ENCODE results near the gene HDGFL1.

The HDGFL1 gene

GRCh38 chr6:22568854-22569253 is 512 bp upstream of the HDGFL1 start:
- no peak for DNase-seq (ENCODE audit: extremely low spot score)
- TF ChIP-seq LEF1 (IDR thresholded peaks at IDR 0.05; ENCODE audit: borderline replicate concordance), result no peak
- TF ChIP-seq CTBP1 (IDR thresholded peaks at IDR 0.05; ENCODE audit: borderline replicate concordance), result no peak
- TF ChIP-seq TARDBP (IDR thresholded peaks at IDR 0.05), result no peak
- POLR2A ChIA-PET, result no interaction called here
- CTCF ChIA-PET, result no interaction called here

- ChIA-PET CTCF (no interaction called here), POLR2A (no interaction called here)
- TF ChIP-seq PKNOX1 (IDR thresholded peaks at IDR 0.05), result no peak
- TF ChIP-seq FOXK2 (IDR thresholded peaks at IDR 0.05), result no peak
- TF ChIP-seq TARDBP (IDR thresholded peaks at IDR 0.05), result no peak
- no peak for TF ChIP-seq L3MBTL2 (conservative IDR thresholded peaks at IDR 0.05)
- no peak for TF ChIP-seq SUZ12 (IDR thresholded peaks at IDR 0.05)
- no peak for TF ChIP-seq ZNF384 (IDR thresholded peaks at IDR 0.05)
- TF ChIP-seq BHLHE40 (IDR thresholded peaks at IDR 0.05; ENCODE audit: borderline replicate concordance), result no peak
- DNase-seq (ENCODE audit: extremely low spot score), result no peak
Measured at GRCh38 chr6:22570185-22570551, 802 bp downstream of the HDGFL1 start.

- TF ChIP-seq FOXA1 (IDR thresholded peaks at IDR 0.05) (no peak), SUZ12 (IDR thresholded peaks at IDR 0.05) (no peak), SP1 (IDR thresholded peaks at IDR 0.05) (no peak), LEF1 (IDR thresholded peaks at IDR 0.05; ENCODE audit: borderline replicate concordance) (no peak), BHLHE40 (IDR thresholded peaks at IDR 0.05; ENCODE audit: borderline replicate concordance) (no peak), ELF4 (IDR thresholded peaks at IDR 0.05) (no peak), ARNT (IDR thresholded peaks at IDR 0.05) (no peak), HDGF (IDR thresholded peaks at IDR 0.05; ENCODE audit: borderline replicate concordance) (no peak), L3MBTL2 (conservative IDR thresholded peaks at IDR 0.05) (no peak), FOXK2 (IDR thresholded peaks at IDR 0.05) (no peak), CTBP1 (IDR thresholded peaks at IDR 0.05; ENCODE audit: borderline replicate concordance) (no peak), NFRKB (IDR thresholded peaks at IDR 0.05) (no peak), FOXM1 (IDR thresholded peaks at IDR 0.05; ENCODE audit: borderline replicate concordance) (no peak), ZNF384 (IDR thresholded peaks at IDR 0.05) (no peak), PKNOX1 (IDR thresholded peaks at IDR 0.05) (no peak), TARDBP (IDR thresholded peaks at IDR 0.05) (no peak)
- ChIA-PET POLR2A (no interaction called here), CTCF (no interaction called here)
- DNase-seq (ENCODE audit: extremely low spot score), result no peak
Measured at GRCh38 chr6:22575190-22575589, 5.8 kb downstream of the HDGFL1 start.

GRCh38 chr6:22579439-22579838 is 10.1 kb downstream of the HDGFL1 start:
- TF ChIP-seq LEF1 (IDR thresholded peaks at IDR 0.05; ENCODE audit: borderline replicate concordance), result no peak
- no peak for TF ChIP-seq NFRKB (IDR thresholded peaks at IDR 0.05)
- no peak for TF ChIP-seq TARDBP (IDR thresholded peaks at IDR 0.05)
- TF ChIP-seq HDGF (IDR thresholded peaks at IDR 0.05; ENCODE audit: borderline replicate concordance), result no peak
- no peak for TF ChIP-seq FOXK2 (IDR thresholded peaks at IDR 0.05)
- no peak for TF ChIP-seq BHLHE40 (IDR thresholded peaks at IDR 0.05; ENCODE audit: borderline replicate concordance)
- TF ChIP-seq ELF4 (IDR thresholded peaks at IDR 0.05), result no peak
- no peak for TF ChIP-seq FOXA1 (IDR thresholded peaks at IDR 0.05)
- no peak for TF ChIP-seq ZNF384 (IDR thresholded peaks at IDR 0.05)
- TF ChIP-seq L3MBTL2 (conservative IDR thresholded peaks at IDR 0.05), result no peak
- POLR2A ChIA-PET, result no interaction called here
- CTCF ChIA-PET, result no interaction called here
- no peak for DNase-seq (ENCODE audit: extremely low spot score)

GRCh38 chr6:22580337-22580736 is 11.0 kb downstream of the HDGFL1 start:
- DNase-seq (ENCODE audit: extremely low spot score), result no peak
- ChIA-PET CTCF (no interaction called here), POLR2A (no interaction called here)
- TF ChIP-seq SP1 (IDR thresholded peaks at IDR 0.05) (no peak), CTBP1 (IDR thresholded peaks at IDR 0.05; ENCODE audit: borderline replicate concordance) (no peak), HDGF (IDR thresholded peaks at IDR 0.05; ENCODE audit: borderline replicate concordance) (no peak), LEF1 (IDR thresholded peaks at IDR 0.05; ENCODE audit: borderline replicate concordance) (no peak), ZNF384 (IDR thresholded peaks at IDR 0.05) (no peak), TARDBP (IDR thresholded peaks at IDR 0.05) (no peak), L3MBTL2 (conservative IDR thresholded peaks at IDR 0.05) (no peak), ARNT (IDR thresholded peaks at IDR 0.05) (no peak), SUZ12 (IDR thresholded peaks at IDR 0.05) (no peak), BHLHE40 (IDR thresholded peaks at IDR 0.05; ENCODE audit: borderline replicate concordance) (no peak)

GRCh38 chr6:22582417-22583205 is 13.2 kb downstream of the HDGFL1 start:
- TF ChIP-seq HDGF (IDR thresholded peaks at IDR 0.05; ENCODE audit: borderline replicate concordance), result no peak
- TF ChIP-seq BHLHE40 (IDR thresholded peaks at IDR 0.05; ENCODE audit: borderline replicate concordance), result no peak
- TF ChIP-seq LEF1 (IDR thresholded peaks at IDR 0.05; ENCODE audit: borderline replicate concordance), result no peak
- no peak for TF ChIP-seq ARNT (IDR thresholded peaks at IDR 0.05)
- no peak for DNase-seq (ENCODE audit: extremely low spot score)
- CTCF ChIA-PET, result no interaction called here
- POLR2A ChIA-PET, result no interaction called here

- no peak for TF ChIP-seq TARDBP (IDR thresholded peaks at IDR 0.05)
- TF ChIP-seq SP1 (IDR thresholded peaks at IDR 0.05), result no peak
- no peak for TF ChIP-seq HDGF (IDR thresholded peaks at IDR 0.05; ENCODE audit: borderline replicate concordance)
- TF ChIP-seq ZNF384 (IDR thresholded peaks at IDR 0.05), result no peak
- no peak for TF ChIP-seq CTBP1 (IDR thresholded peaks at IDR 0.05; ENCODE audit: borderline replicate concordance)
- TF ChIP-seq LEF1 (IDR thresholded peaks at IDR 0.05; ENCODE audit: borderline replicate concordance), result no peak
- no peak for TF ChIP-seq BHLHE40 (IDR thresholded peaks at IDR 0.05; ENCODE audit: borderline replicate concordance)
- TF ChIP-seq FOXK2 (IDR thresholded peaks at IDR 0.05), result no peak
- TF ChIP-seq ARNT (IDR thresholded peaks at IDR 0.05), result no peak
- TF ChIP-seq FOXM1 (IDR thresholded peaks at IDR 0.05; ENCODE audit: borderline replicate concordance), result no peak
- TF ChIP-seq ELF4 (IDR thresholded peaks at IDR 0.05), result no peak
- TF ChIP-seq NFRKB (IDR thresholded peaks at IDR 0.05), result no peak
- TF ChIP-seq FOXA1 (IDR thresholded peaks at IDR 0.05), result no peak
- no peak for DNase-seq (ENCODE audit: extremely low spot score)
- POLR2A ChIA-PET, result no interaction called here
- CTCF ChIA-PET, result no interaction called here
Measured at GRCh38 chr6:22583230-22583629, 13.9 kb downstream of the HDGFL1 start.

Measured in HEK293T (cell line).